HEK293 (cell line): ENCODE results near the gene COX11.

Experiments used
- FEZF1 ChIP-seq: fragments of 450-650 bp; formaldehyde crosslinking; IDR thresholded peaks from 2 replicates; pipeline ENCODE4 v1.5.1; 2016; ENCODE audit warnings: missing biosample characterization, missing genetic modification characterization
- GFI1B ChIP-seq: fragments of 450-650 bp; formaldehyde crosslinking; IDR thresholded peaks from 2 replicates; pipeline ENCODE4 v1.5.1; 2016; ENCODE audit warnings: missing biosample characterization, missing genetic modification characterization
- GLIS2 ChIP-seq: fragments of 450-650 bp; formaldehyde crosslinking; IDR thresholded peaks from 2 replicates; pipeline ENCODE4 v1.5.1; 2016; ENCODE audit warnings: missing biosample characterization, missing genetic modification characterization
- HOXA7 ChIP-seq: sonication (generic); formaldehyde crosslinking; IDR thresholded peaks from 2 replicates; pipeline ENCODE4 v1.8.1; 2022; ENCODE audit warnings: missing genetic modification reagents, borderline replicate concordance
- HOXD13 ChIP-seq: sonication (generic); formaldehyde crosslinking; IDR thresholded peaks from 2 replicates; pipeline ENCODE4 v1.8.0; 2022; ENCODE audit warnings: missing genetic modification reagents, borderline replicate concordance
- MYNN ChIP-seq: fragments of 450-650 bp; formaldehyde crosslinking; IDR thresholded peaks from 2 replicates; pipeline ENCODE4 v1.5.1; 2016; ENCODE audit warnings: missing biosample characterization, missing genetic modification characterization, borderline replicate concordance
- OVOL3 ChIP-seq: fragments of 450-650 bp; formaldehyde crosslinking; IDR thresholded peaks from 2 replicates; pipeline ENCODE4 v1.5.1; 2016; ENCODE audit warnings: missing biosample characterization, missing genetic modification characterization
- PRDM4 ChIP-seq: fragments of 450-650 bp; formaldehyde crosslinking; IDR thresholded peaks from 2 replicates; pipeline ENCODE4 v1.5.1; 2017; ENCODE audit warnings: missing biosample characterization, missing genetic modification characterization
- SCRT1 ChIP-seq: fragments of 450-650 bp; formaldehyde crosslinking; IDR thresholded peaks from 2 replicates; pipeline ENCODE4 v1.5.1; 2016; ENCODE audit warnings: missing biosample characterization, missing genetic modification characterization, borderline replicate concordance
- SCRT2 ChIP-seq: fragments of 450-650 bp; formaldehyde crosslinking; IDR thresholded peaks from 2 replicates; pipeline ENCODE4 v1.5.1; 2016; ENCODE audit warnings: missing biosample characterization, missing genetic modification characterization
- ZBTB21 ChIP-seq: fragments of 450-650 bp; formaldehyde crosslinking; IDR thresholded peaks from 2 replicates; pipeline ENCODE4 v1.5.1; 2017; ENCODE audit warnings: missing biosample characterization, missing genetic modification characterization
- ZIC2 ChIP-seq: fragments of 450-650 bp; formaldehyde crosslinking; IDR thresholded peaks from 2 replicates; pipeline ENCODE4 v1.5.1; 2016; ENCODE audit warnings: missing biosample characterization, missing genetic modification characterization
- ZNF19 ChIP-seq: fragments of 450-650 bp; formaldehyde crosslinking; IDR thresholded peaks from 2 replicates; pipeline ENCODE4; 2016; ENCODE audit warnings: missing biosample characterization, missing genetic modification characterization, low read depth
- ZNF211 ChIP-seq: fragments of 450-650 bp; formaldehyde crosslinking; IDR thresholded peaks from 2 replicates; pipeline ENCODE4 v1.5.1; 2016; ENCODE audit warnings: low read depth, missing biosample characterization, missing genetic modification characterization
- ZNF221 ChIP-seq: fragments of 450-650 bp; formaldehyde crosslinking; IDR thresholded peaks from 2 replicates; pipeline ENCODE4 v1.5.1; 2017; ENCODE audit warnings: missing biosample characterization, missing genetic modification characterization, borderline replicate concordance
- ZNF266 ChIP-seq: fragments of 450-650 bp; formaldehyde crosslinking; IDR thresholded peaks from 2 replicates; pipeline ENCODE4 v1.5.1; 2016; ENCODE audit warnings: missing biosample characterization, missing genetic modification characterization, low read depth
- ZNF302 ChIP-seq: fragments of 450-650 bp; formaldehyde crosslinking; IDR thresholded peaks from 2 replicates; pipeline ENCODE4 v1.5.1; 2016; ENCODE audit warnings: missing biosample characterization, missing genetic modification characterization, low read depth
- ZNF366 ChIP-seq: fragments of 450-650 bp; formaldehyde crosslinking; conservative IDR thresholded peaks from 2 replicates; pipeline ENCODE4 v1.5.1; 2016; ENCODE audit warnings: missing biosample characterization, missing genetic modification characterization
- ZNF416 ChIP-seq: fragments of 450-650 bp; formaldehyde crosslinking; IDR thresholded peaks from 2 replicates; pipeline ENCODE4 v1.5.1; 2016; ENCODE audit warnings: missing biosample characterization, missing genetic modification characterization
- ZNF558 ChIP-seq: fragments of 450-650 bp; formaldehyde crosslinking; IDR thresholded peaks from 2 replicates; pipeline ENCODE4 v1.5.1; 2016; ENCODE audit warnings: missing biosample characterization, missing genetic modification characterization
- ZNF560 ChIP-seq: fragments of 450-650 bp; formaldehyde crosslinking; IDR thresholded peaks from 2 replicates; pipeline ENCODE4 v1.5.1; 2017; ENCODE audit warnings: missing biosample characterization, missing genetic modification characterization, borderline replicate concordance
- ZNF585B ChIP-seq: fragments of 450-650 bp; formaldehyde crosslinking; IDR thresholded peaks from 2 replicates; pipeline ENCODE4 v1.5.1; 2016; ENCODE audit warnings: missing biosample characterization, missing genetic modification characterization
- ZNF626 ChIP-seq: fragments of 450-650 bp; sonication (Bioruptor Pico); formaldehyde crosslinking; IDR thresholded peaks from 2 replicates; pipeline ENCODE4 v1.5.1; 2018; ENCODE audit warnings: missing biosample characterization, missing genetic modification characterization, inconsistent platforms
- ZNF670 ChIP-seq: fragments of 450-650 bp; formaldehyde crosslinking; IDR thresholded peaks from 2 replicates; pipeline ENCODE4 v1.5.1; 2016; ENCODE audit warnings: missing biosample characterization, missing genetic modification characterization, low read depth
- ZNF701 ChIP-seq: fragments of 450-650 bp; formaldehyde crosslinking; IDR thresholded peaks from 2 replicates; pipeline ENCODE4 v1.5.1; 2016; ENCODE audit warnings: missing biosample characterization, missing genetic modification characterization
- ZNF843 ChIP-seq: fragments of 450-650 bp; formaldehyde crosslinking; IDR thresholded peaks from 2 replicates; pipeline ENCODE4 v1.5.1; 2016; ENCODE audit warnings: missing biosample characterization, missing genetic modification characterization
- ZSCAN23 ChIP-seq: fragments of 450-650 bp; formaldehyde crosslinking; IDR thresholded peaks from 2 replicates; pipeline ENCODE4 v1.5.1; 2016; ENCODE audit warnings: missing biosample characterization, missing genetic modification characterization
- ZXDB ChIP-seq: fragments of 450-650 bp; formaldehyde crosslinking; IDR thresholded peaks from 2 replicates; pipeline ENCODE4 v1.5.1; 2016; ENCODE audit warnings: missing biosample characterization, missing genetic modification characterization
- TF ChIP-seq, protein P1 (sequence below): fragments of 450-650 bp; formaldehyde crosslinking; IDR thresholded peaks from 2 replicates; pipeline ENCODE4 v1.5.1; 2016; ENCODE audit warnings: missing biosample characterization, missing genetic modification characterization
- TF ChIP-seq, protein P2 (sequence below): fragments of 450-650 bp; formaldehyde crosslinking; IDR thresholded peaks from 2 replicates; pipeline ENCODE4 v1.5.1; 2017; ENCODE audit warnings: missing biosample characterization, missing genetic modification characterization
- TF ChIP-seq, protein P3 (sequence below): fragments of 450-650 bp; formaldehyde crosslinking; IDR thresholded peaks from 2 replicates; pipeline ENCODE4 v1.5.1; 2016; ENCODE audit warnings: missing biosample characterization, missing genetic modification characterization
- TF ChIP-seq, protein P4 (sequence below): fragments of 450-650 bp; formaldehyde crosslinking; IDR thresholded peaks from 2 replicates; pipeline ENCODE4 v1.5.1; 2016; ENCODE audit warnings: missing biosample characterization, missing genetic modification characterization

The COX11 gene

GRCh38 chr17:54968262-54968987 lies at the start of gene COX11, which contains the start of gene STXBP4 (continued):
- TF ChIP-seq, protein P1, sequence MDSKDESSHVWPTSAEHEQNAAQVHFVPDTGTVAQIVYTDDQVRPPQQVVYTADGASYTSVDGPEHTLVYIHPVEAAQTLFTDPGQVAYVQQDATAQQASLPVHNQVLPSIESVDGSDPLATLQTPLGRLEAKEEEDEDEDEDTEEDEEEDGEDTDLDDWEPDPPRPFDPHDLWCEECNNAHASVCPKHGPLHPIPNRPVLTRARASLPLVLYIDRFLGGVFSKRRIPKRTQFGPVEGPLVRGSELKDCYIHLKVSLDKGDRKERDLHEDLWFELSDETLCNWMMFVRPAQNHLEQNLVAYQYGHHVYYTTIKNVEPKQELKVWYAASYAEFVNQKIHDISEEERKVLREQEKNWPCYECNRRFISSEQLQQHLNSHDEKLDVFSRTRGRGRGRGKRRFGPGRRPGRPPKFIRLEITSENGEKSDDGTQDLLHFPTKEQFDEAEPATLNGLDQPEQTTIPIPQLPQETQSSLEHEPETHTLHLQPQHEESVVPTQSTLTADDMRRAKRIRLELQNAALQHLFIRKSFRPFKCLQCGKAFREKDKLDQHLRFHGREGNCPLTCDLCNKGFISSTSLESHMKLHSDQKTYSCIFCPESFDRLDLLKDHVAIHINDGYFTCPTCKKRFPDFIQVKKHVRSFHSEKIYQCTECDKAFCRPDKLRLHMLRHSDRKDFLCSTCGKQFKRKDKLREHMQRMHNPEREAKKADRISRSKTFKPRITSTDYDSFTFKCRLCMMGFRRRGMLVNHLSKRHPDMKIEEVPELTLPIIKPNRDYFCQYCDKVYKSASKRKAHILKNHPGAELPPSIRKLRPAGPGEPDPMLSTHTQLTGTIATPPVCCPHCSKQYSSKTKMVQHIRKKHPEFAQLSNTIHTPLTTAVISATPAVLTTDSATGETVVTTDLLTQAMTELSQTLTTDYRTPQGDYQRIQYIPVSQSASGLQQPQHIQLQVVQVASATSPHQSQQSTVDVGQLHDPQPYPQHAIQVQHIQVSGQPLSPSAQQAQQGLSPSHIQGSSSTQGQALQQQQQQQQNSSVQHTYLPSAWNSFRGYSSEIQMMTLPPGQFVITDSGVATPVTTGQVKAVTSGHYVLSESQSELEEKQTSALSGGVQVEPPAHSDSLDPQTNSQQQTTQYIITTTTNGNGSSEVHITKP (tag by site-specific recombination), result no peak
- TF ChIP-seq, protein P2, sequence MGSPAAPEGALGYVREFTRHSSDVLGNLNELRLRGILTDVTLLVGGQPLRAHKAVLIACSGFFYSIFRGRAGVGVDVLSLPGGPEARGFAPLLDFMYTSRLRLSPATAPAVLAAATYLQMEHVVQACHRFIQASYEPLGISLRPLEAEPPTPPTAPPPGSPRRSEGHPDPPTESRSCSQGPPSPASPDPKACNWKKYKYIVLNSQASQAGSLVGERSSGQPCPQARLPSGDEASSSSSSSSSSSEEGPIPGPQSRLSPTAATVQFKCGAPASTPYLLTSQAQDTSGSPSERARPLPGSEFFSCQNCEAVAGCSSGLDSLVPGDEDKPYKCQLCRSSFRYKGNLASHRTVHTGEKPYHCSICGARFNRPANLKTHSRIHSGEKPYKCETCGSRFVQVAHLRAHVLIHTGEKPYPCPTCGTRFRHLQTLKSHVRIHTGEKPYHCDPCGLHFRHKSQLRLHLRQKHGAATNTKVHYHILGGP, result no peak
- TF ChIP-seq, protein P3, sequence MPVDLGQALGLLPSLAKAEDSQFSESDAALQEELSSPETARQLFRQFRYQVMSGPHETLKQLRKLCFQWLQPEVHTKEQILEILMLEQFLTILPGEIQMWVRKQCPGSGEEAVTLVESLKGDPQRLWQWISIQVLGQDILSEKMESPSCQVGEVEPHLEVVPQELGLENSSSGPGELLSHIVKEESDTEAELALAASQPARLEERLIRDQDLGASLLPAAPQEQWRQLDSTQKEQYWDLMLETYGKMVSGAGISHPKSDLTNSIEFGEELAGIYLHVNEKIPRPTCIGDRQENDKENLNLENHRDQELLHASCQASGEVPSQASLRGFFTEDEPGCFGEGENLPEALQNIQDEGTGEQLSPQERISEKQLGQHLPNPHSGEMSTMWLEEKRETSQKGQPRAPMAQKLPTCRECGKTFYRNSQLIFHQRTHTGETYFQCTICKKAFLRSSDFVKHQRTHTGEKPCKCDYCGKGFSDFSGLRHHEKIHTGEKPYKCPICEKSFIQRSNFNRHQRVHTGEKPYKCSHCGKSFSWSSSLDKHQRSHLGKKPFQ, result no peak
- TF ChIP-seq ZIC2 (tag by site-specific recombination), result no peak
- no peak for TF ChIP-seq MYNN (tag by site-specific recombination)
- TF ChIP-seq ZXDB (tag by site-specific recombination), result peak; percentile 68
- no peak for TF ChIP-seq ZNF558 (tag by site-specific recombination)
- TF ChIP-seq ZNF266 (tag by site-specific recombination), result no peak
- TF ChIP-seq FEZF1 (tag by site-specific recombination), result 0 out of 2 replicates have a peak, but pooled peaks have one; percentile 9
- TF ChIP-seq ZNF221 (tag by site-specific recombination), result no peak
- TF ChIP-seq PRDM4 (tag by site-specific recombination), result no peak
- peak; percentile 98 for TF ChIP-seq SCRT1 (tag by site-specific recombination)
- peak; percentile 99 for TF ChIP-seq SCRT2 (tag by site-specific recombination)
- TF ChIP-seq OVOL3, result no peak
- TF ChIP-seq ZNF626 (tag by site-specific recombination), result no peak
- TF ChIP-seq, protein P4, sequence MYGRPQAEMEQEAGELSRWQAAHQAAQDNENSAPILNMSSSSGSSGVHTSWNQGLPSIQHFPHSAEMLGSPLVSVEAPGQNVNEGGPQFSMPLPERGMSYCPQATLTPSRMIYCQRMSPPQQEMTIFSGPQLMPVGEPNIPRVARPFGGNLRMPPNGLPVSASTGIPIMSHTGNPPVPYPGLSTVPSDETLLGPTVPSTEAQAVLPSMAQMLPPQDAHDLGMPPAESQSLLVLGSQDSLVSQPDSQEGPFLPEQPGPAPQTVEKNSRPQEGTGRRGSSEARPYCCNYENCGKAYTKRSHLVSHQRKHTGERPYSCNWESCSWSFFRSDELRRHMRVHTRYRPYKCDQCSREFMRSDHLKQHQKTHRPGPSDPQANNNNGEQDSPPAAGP (tag by site-specific recombination), result 0 out of 2 replicates have a peak, but pooled peaks have one; percentile 15
- TF ChIP-seq ZNF366 (tag by site-specific recombination), result no peak
- no peak for TF ChIP-seq ZNF416 (tag by site-specific recombination)
- TF ChIP-seq ZSCAN23, result no peak
- TF ChIP-seq ZBTB21 (tag by site-specific recombination), result no peak
- TF ChIP-seq ZNF843 (tag by site-specific recombination), result no peak
- peak; percentile 38; the same call in 1 of the 2 replicates for TF ChIP-seq GLIS2 (tag by site-specific recombination)
- TF ChIP-seq ZNF19 (tag by site-specific recombination), result no peak
- no peak for TF ChIP-seq HOXD13 (CRISPR knock-in tag)
- no peak for TF ChIP-seq HOXA7 (CRISPR knock-in tag)
- no peak for TF ChIP-seq ZNF211 (tag by site-specific recombination)
- no peak for TF ChIP-seq GFI1B (tag by site-specific recombination)
- no peak for TF ChIP-seq ZNF302 (tag by site-specific recombination)
- TF ChIP-seq ZNF701 (tag by site-specific recombination), result no peak
- TF ChIP-seq ZNF560 (tag by site-specific recombination), result no peak
- TF ChIP-seq ZNF585B (tag by site-specific recombination), result no peak
- TF ChIP-seq ZNF670 (tag by site-specific recombination), result no peak
